ENCODE results near the gene KCNJ9. TPM values are rescaled to one million over a fixed set of nuclear protein-coding genes. Genes with fewer than 3 reads are reported as not detected.

The KCNJ9 gene
- total RNA-seq, 5 donors from 2014 or later (not counting 1 experiment from before 2014, with no cell fraction given): not detected

DNA sequence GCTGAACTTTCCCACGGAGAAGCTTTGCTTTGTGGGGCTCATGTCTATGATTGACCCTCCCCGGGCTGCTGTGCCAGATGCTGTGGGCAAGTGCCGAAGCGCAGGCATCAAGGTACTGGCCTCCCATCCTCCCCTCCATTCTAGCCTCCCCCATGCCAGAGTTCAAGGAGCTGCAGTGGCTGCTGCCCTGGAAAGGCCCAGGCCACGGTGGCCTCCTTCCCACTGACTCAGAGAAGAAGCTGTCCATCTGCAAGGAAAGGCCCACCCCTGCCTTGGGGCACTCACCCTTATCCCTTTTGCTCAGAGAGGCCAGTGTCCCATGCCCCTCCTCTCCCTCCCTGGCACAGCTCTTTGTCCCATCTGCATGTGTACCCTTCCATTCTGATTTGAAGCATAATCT lies 49.1 kb downstream of the KCNJ9 start:
- ChIA-PET POLR2A (no interaction called here), CTCF (no interaction called here)
- no peak for ATAC-seq (replicated peaks in 1 of 4)
- H3K4me3 ChIP-seq (ENCODE audit: control insufficient read depth in 1 of 2, extremely low read depth in 1 of 2, low read length in 1 of 2): no peak overlapping the region
- no peaks in the 10 kb centered on the region for H3K36me3 ChIP-seq (ENCODE audit: control insufficient read depth in 2 of 2, extremely low read depth in 1 of 2, insufficient read depth in 1 of 2, low read length in 1 of 2)
- Mint-ChIP-seq H3K9me3 (no peaks in the 10 kb centered on the region), H3K27ac (no peak overlapping the region), H3K36me3 (no peaks in the 10 kb centered on the region), H3K4me1 (no peaks in the 10 kb centered on the region), H3K4me3 (no peak overlapping the region), H3K27me3 (peaks cover 11 to 12% of the 10 kb centered on the region in 2 donors)
- WGBS (ENCODE audit: insufficient coverage): 60% methylated on average over 3 of the region's 5 CpGs
- DNase-seq: no peak
- no peaks in the 10 kb centered on the region for H3K9me3 ChIP-seq
- peaks cover 0 to 17% of the 10 kb centered on the region in 2 experiments for H3K27me3 ChIP-seq (replicated peaks in 1 of 2; ENCODE audit: control insufficient read depth in 2 of 2, extremely low read depth in 1 of 2, insufficient read depth in 2 of 2, low read length in 1 of 2)
- H3K4me1 ChIP-seq (ENCODE audit: control insufficient read depth in 1 of 2, extremely low read depth in 1 of 2, insufficient read depth in 2 of 2, low read length in 2 of 2): no peaks in the 10 kb centered on the region
- H3K27ac ChIP-seq (ENCODE audit: low read length): no peak overlapping the region

DNA sequence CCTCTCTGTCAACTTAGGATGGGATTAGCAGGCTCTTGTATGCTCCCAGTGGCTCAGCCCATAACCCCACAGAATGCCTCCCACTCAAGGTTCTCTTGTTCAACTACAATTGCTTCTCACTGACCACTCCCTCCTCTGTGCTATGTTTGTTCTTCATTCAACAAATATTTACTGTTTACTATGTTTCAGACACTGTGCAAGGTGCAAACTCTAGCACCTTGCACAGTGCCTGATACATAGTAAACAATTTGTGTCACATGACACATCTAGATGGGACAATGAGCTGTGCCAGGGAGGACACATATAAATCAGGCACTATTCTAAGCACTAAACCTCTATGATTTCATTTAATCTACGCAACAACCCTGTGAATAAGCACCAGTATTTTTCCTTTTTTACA lies 49.6 kb downstream of the KCNJ9 start:
- Mint-ChIP-seq H3K27me3 (peaks cover 11 to 12% of the 10 kb centered on the region in 2 donors), H3K9me3 (no peaks in the 10 kb centered on the region), H3K4me3 (no peak overlapping the region), H3K4me1 (no peaks in the 10 kb centered on the region), H3K27ac (no peak overlapping the region), H3K36me3 (no peaks in the 10 kb centered on the region)
- no peaks in the 10 kb centered on the region for H3K4me1 ChIP-seq (ENCODE audit: control insufficient read depth in 1 of 2, extremely low read depth in 1 of 2, insufficient read depth in 2 of 2, low read length in 2 of 2)
- DNase-seq (no peak), ATAC-seq (replicated peaks in 1 of 4) (no peak)
- H3K4me3 ChIP-seq (ENCODE audit: control insufficient read depth in 1 of 2, extremely low read depth in 1 of 2, low read length in 1 of 2): no peak overlapping the region
- ChIA-PET POLR2A (no interaction called here), CTCF (no interaction called here)
- H3K36me3 ChIP-seq (ENCODE audit: control insufficient read depth in 2 of 2, extremely low read depth in 1 of 2, insufficient read depth in 1 of 2, low read length in 1 of 2): no peaks in the 10 kb centered on the region
- H3K27ac ChIP-seq (ENCODE audit: low read length): no peak overlapping the region
- WGBS (ENCODE audit: insufficient coverage): no CpG with 5 or more reads among the region's 1 CpG
- peaks cover 0 to 17% of the 10 kb centered on the region in 2 experiments for H3K27me3 ChIP-seq (replicated peaks in 1 of 2; ENCODE audit: control insufficient read depth in 2 of 2, extremely low read depth in 1 of 2, insufficient read depth in 2 of 2, low read length in 1 of 2)
- H3K9me3 ChIP-seq: no peaks in the 10 kb centered on the region

DNA sequence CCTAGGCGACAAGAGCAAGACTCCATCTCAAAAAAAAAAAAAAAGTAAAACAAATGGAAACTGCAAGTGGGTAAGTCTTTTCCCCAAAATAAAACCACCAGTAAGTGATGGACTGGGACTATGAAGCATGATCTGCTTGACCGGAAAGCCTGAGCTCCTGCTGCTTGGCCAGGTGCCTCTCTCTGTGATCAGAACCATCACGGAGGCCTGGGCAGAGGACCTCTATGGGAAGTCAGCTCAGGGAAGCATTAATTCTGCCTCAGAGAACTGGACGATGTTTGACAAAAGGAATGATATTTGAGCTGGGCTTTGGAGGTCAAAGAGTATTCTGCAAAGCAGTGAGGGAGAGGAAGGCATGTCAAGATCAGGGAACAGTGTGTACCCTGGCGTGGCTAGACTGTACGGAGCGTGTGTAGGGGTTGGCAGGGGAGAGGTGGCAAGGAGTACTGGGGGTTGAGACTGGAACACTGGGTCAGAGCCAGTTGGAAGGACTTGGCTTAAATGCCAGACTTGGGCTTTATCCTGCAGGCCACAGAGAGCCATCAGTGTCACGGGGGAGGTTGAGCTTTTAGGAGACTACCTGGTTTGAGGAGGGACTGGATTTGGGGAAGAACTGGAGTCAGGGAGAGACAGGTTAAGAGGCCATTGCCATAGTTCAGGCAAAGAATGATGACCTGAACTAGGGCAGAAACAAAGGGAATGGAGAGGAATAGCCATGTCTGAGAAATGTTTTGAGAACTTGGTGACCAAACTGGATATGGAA lies 50.6 kb downstream of the KCNJ9 start:
- no peak overlapping the region for H3K4me3 Mint-ChIP-seq
- no peaks in the 10 kb centered on the region for H3K36me3 ChIP-seq (ENCODE audit: control insufficient read depth in 2 of 2, extremely low read depth in 1 of 2, insufficient read depth in 1 of 2, low read length in 1 of 2)
- peaks cover 11 to 12% of the 10 kb centered on the region in 2 donors for H3K27me3 Mint-ChIP-seq
- H3K4me1 ChIP-seq (ENCODE audit: control insufficient read depth in 1 of 2, extremely low read depth in 1 of 2, insufficient read depth in 2 of 2, low read length in 2 of 2): no peaks in the 10 kb centered on the region
- H3K27ac ChIP-seq (ENCODE audit: low read length): no peak overlapping the region
- no peak for ATAC-seq (replicated peaks in 1 of 4)
- WGBS (ENCODE audit: insufficient coverage): 79% methylated on average over 7 of the region's 8 CpGs
- DNase-seq: no peak
- CTCF ChIA-PET: interaction anchor here in 1 of 2 donors (1.2 kb wide), 1 partner anchor 120 kb away, joined by 3 read pairs; no protein-coding TSS in a partner anchor
- H3K9me3 Mint-ChIP-seq: no peaks in the 10 kb centered on the region
- POLR2A ChIA-PET: no interaction called here
- no peaks in the 10 kb centered on the region for H3K4me1 Mint-ChIP-seq
- H3K27ac Mint-ChIP-seq: no peak overlapping the region
- H3K9me3 ChIP-seq: no peaks in the 10 kb centered on the region
- H3K4me3 ChIP-seq (ENCODE audit: control insufficient read depth in 1 of 2, extremely low read depth in 1 of 2, low read length in 1 of 2): no peak overlapping the region
- peaks cover 0 to 17% of the 10 kb centered on the region in 2 experiments for H3K27me3 ChIP-seq (replicated peaks in 1 of 2; ENCODE audit: control insufficient read depth in 2 of 2, extremely low read depth in 1 of 2, insufficient read depth in 2 of 2, low read length in 1 of 2)
- H3K36me3 Mint-ChIP-seq: no peaks in the 10 kb centered on the region

DNA sequence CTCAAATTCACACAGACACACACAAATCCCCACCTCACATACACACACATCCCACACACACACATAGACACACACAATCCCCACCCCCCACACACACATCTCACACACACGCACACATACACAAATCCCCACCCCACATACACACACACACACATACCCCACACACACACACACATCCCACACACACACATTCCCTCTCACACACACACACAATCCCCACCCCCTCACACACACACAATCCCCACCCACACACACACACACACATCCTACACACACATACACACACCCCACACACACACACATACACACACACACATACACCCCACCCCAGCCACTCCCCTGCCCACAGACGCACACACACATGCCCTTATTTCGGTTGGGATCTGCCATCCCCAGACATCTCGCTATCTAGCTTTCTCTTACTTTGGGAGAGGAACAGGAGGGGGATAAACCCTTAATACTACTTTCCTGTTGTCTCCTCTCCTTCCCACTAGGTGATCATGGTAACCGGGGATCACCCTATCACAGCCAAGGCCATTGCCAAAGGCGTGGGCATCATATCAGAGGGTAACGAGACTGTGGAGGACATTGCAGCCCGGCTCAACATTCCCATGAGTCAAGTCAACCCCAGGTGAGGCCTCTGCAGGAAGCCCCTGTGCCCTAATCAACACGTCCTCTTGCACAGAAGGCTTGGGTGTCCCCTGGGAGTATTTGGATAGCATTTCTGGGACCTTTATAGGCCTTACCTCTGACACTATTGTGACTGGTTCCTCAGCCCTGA lies 52.8 kb downstream of the KCNJ9 start:
- H3K27me3 Mint-ChIP-seq: peaks cover 6 to 8% of the 10 kb centered on the region in 2 donors
- no peak for ATAC-seq (replicated peaks in 1 of 4)
- Histone ChIP-seq H3K4me1 (ENCODE audit: control insufficient read depth in 1 of 2, extremely low read depth in 1 of 2, insufficient read depth in 2 of 2, low read length in 2 of 2) (no peaks in the 10 kb centered on the region), H3K9me3 (no peaks in the 10 kb centered on the region), H3K27ac (ENCODE audit: low read length) (no peak overlapping the region), H3K4me3 (ENCODE audit: control insufficient read depth in 1 of 2, extremely low read depth in 1 of 2, low read length in 1 of 2) (no peak overlapping the region), H3K27me3 (replicated peaks in 1 of 2; ENCODE audit: control insufficient read depth in 2 of 2, extremely low read depth in 1 of 2, insufficient read depth in 2 of 2, low read length in 1 of 2) (peaks cover 0 to 17% of the 10 kb centered on the region in 2 experiments), H3K36me3 (ENCODE audit: control insufficient read depth in 2 of 2, extremely low read depth in 1 of 2, insufficient read depth in 1 of 2, low read length in 1 of 2) (no peaks in the 10 kb centered on the region)
- no peaks in the 10 kb centered on the region for H3K36me3 Mint-ChIP-seq
- no peaks in the 10 kb centered on the region for H3K4me1 Mint-ChIP-seq
- H3K4me3 Mint-ChIP-seq: no peak overlapping the region
- ChIA-PET CTCF (no interaction called here), POLR2A (no interaction called here)
- no peaks in the 10 kb centered on the region for H3K9me3 Mint-ChIP-seq
- DNase-seq: no peak
- H3K27ac Mint-ChIP-seq: no peak overlapping the region
- 75% methylated on average over 4 of the region's 9 CpGs for WGBS (ENCODE audit: insufficient coverage)

DNA sequence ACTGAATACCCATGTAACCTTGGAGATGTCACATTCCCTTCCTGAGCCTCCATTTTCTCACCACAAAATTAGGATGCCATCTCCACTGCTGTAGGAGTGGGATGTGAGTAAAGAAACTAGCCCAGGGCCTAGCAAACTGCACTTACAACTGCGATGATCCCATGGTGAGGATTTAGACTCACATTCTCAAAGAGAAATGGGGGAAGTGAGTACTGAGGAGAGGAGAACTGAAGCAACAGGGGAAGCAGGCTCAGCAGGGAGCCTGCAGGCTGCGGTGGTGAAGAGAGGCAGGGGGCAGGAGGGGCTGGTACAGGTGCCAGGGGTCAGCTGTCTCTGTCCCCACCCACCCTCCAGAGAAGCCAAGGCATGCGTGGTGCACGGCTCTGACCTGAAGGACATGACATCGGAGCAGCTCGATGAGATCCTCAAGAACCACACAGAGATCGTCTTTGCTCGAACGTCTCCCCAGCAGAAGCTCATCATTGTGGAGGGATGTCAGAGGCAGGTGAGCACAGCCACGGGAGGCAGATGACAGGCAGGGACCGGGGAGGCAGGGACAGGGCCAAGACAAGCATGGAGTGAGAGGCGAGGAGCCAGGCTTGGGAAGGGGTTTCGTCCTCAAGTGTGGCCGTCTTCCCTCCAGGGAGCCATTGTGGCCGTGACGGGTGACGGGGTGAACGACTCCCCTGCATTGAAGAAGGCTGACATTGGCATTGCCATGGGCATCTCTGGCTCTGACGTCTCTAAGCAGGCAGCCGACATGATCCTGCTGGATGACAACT lies 53.6 kb downstream of the KCNJ9 start:
- no peaks in the 10 kb centered on the region for H3K36me3 Mint-ChIP-seq
- ATAC-seq (replicated peaks in 1 of 4) (no peak), DNase-seq (no peak)
- no peak overlapping the region for H3K4me3 Mint-ChIP-seq
- POLR2A ChIA-PET: no interaction called here
- CTCF ChIA-PET: no interaction called here
- no peak overlapping the region for H3K27ac Mint-ChIP-seq
- Histone ChIP-seq H3K27ac (ENCODE audit: low read length) (no peak overlapping the region), H3K36me3 (ENCODE audit: control insufficient read depth in 2 of 2, extremely low read depth in 1 of 2, insufficient read depth in 1 of 2, low read length in 1 of 2) (no peaks in the 10 kb centered on the region), H3K9me3 (no peaks in the 10 kb centered on the region), H3K27me3 (replicated peaks in 1 of 2; ENCODE audit: control insufficient read depth in 2 of 2, extremely low read depth in 1 of 2, insufficient read depth in 2 of 2, low read length in 1 of 2) (peaks cover 0 to 19% of the 10 kb centered on the region in 2 experiments), H3K4me3 (ENCODE audit: control insufficient read depth in 1 of 2, extremely low read depth in 1 of 2, low read length in 1 of 2) (no peak overlapping the region), H3K4me1 (ENCODE audit: control insufficient read depth in 1 of 2, extremely low read depth in 1 of 2, insufficient read depth in 2 of 2, low read length in 2 of 2) (no peaks in the 10 kb centered on the region)
- no peaks in the 10 kb centered on the region for H3K9me3 Mint-ChIP-seq
- WGBS (ENCODE audit: insufficient coverage): 68% methylated on average over 4 of the region's 20 CpGs
- H3K4me1 Mint-ChIP-seq: no peaks in the 10 kb centered on the region
- H3K27me3 Mint-ChIP-seq: peaks cover 7 to 8% of the 10 kb centered on the region in 2 donors

DNA sequence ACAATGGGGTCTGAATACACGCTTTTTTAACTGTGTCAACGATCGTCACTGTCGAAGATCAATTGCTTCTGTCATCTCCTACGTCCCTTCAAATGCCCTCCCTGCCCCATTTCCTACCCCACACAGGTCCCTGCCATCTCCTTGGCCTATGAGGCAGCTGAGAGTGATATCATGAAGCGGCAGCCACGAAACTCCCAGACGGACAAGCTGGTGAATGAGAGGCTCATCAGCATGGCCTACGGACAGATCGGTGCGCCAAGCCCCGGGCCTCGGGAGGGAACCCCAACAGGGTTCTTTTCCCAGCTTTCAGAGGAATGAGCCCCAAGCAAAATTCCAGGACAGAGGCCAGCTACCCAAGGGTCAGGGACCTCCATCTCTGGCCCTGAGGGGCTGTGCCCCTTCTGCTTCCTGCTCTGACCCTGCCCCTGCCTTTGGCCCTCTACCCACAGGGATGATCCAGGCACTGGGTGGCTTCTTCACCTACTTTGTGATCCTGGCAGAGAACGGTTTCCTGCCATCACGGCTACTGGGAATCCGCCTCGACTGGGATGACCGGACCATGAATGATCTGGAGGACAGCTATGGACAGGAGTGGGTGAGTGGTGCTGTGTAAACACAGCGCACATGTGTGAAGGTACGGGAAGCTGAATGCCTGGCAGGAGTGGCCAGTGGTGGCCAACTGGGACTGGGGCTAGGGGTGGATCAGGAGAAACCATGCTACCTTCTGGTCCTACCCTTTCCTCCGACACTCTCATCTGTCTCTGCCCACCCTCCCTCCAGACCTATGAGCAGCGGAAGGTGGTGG lies 55.0 kb downstream of the KCNJ9 start:
- no peak for DNase-seq
- 91% methylated on average over 19 of the region's 22 CpGs for WGBS (ENCODE audit: insufficient coverage)
- H3K27me3 Mint-ChIP-seq: peaks cover 9 to 10% of the 10 kb centered on the region in 2 donors
- ChIA-PET POLR2A (no interaction called here), CTCF (no interaction called here)
- Histone ChIP-seq H3K27me3 (replicated peaks in 1 of 2; ENCODE audit: control insufficient read depth in 2 of 2, extremely low read depth in 1 of 2, insufficient read depth in 2 of 2, low read length in 1 of 2) (peaks cover 0 to 25% of the 10 kb centered on the region in 2 experiments), H3K4me3 (ENCODE audit: control insufficient read depth in 1 of 2, extremely low read depth in 1 of 2, low read length in 1 of 2) (no peak overlapping the region), H3K9me3 (no peaks in the 10 kb centered on the region), H3K27ac (ENCODE audit: low read length) (no peak overlapping the region), H3K4me1 (ENCODE audit: control insufficient read depth in 1 of 2, extremely low read depth in 1 of 2, insufficient read depth in 2 of 2, low read length in 2 of 2) (no peaks in the 10 kb centered on the region), H3K36me3 (ENCODE audit: control insufficient read depth in 2 of 2, extremely low read depth in 1 of 2, insufficient read depth in 1 of 2, low read length in 1 of 2) (no peaks in the 10 kb centered on the region)
- no peaks in the 10 kb centered on the region for H3K36me3 Mint-ChIP-seq
- H3K9me3 Mint-ChIP-seq: no peaks in the 10 kb centered on the region
- no peaks in the 10 kb centered on the region for H3K4me1 Mint-ChIP-seq
- H3K4me3 Mint-ChIP-seq: no peak overlapping the region
- ATAC-seq (replicated peaks in 1 of 4): no peak
- no peak overlapping the region for H3K27ac Mint-ChIP-seq
